ENCODE results near the gene THAP10. TPM values are rescaled to one million over a fixed set of nuclear protein-coding genes. Genes with fewer than 3 reads are reported as not detected.

Gene THAP10
- total RNA-seq, 1 experiment from 2014 or later: 2.6 TPM

DNA sequence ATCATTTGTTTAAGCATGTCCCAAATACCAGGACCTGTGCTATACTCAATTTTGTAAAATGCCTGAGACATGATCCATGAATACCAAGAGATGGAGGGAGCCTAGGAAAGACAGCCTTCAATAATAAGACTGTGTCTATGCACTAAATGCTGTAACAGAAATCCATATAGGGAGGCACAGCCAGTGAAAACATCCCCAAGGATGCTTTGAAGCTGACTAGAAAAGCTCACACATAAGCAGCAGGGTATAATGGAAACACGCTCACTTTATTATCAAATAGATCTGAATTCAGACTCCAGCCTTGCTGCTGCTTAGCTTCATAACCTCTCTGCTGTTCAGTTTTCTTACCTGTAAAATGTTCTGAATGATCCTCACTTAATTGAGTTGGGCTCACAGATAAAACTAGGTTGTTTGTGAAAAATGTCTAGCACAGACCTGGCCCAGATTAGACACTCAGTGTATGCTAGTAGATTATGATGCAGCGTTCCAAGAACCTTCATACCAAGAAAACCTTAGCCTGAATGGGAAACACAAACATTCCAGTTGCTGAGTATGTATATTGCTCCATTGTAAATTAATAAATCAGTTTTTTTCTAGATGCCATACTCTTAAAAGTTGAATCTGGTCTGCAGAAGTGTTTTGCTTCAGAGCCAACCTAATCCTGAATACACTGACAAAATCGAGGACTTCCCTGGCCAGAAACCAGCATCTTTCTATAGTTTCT, 34.5 kb downstream of the THAP10 start (continued):
- TF ChIP-seq ZNF138 (CRISPR knock-in tag; conservative IDR thresholded peaks at IDR 0.05): no peak
- TF ChIP-seq HMGA2 (CRISPR knock-in tag; IDR thresholded peaks at IDR 0.05): no peak
- TF ChIP-seq, protein P1, sequence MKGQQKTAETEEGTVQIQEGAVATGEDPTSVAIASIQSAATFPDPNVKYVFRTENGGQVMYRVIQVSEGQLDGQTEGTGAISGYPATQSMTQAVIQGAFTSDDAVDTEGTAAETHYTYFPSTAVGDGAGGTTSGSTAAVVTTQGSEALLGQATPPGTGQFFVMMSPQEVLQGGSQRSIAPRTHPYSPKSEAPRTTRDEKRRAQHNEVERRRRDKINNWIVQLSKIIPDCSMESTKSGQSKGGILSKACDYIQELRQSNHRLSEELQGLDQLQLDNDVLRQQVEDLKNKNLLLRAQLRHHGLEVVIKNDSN (CRISPR knock-in tag; IDR thresholded peaks at IDR 0.05): no peak
- TF ChIP-seq PRRX2 (CRISPR knock-in tag; IDR thresholded peaks at IDR 0.05): no peak

DNA sequence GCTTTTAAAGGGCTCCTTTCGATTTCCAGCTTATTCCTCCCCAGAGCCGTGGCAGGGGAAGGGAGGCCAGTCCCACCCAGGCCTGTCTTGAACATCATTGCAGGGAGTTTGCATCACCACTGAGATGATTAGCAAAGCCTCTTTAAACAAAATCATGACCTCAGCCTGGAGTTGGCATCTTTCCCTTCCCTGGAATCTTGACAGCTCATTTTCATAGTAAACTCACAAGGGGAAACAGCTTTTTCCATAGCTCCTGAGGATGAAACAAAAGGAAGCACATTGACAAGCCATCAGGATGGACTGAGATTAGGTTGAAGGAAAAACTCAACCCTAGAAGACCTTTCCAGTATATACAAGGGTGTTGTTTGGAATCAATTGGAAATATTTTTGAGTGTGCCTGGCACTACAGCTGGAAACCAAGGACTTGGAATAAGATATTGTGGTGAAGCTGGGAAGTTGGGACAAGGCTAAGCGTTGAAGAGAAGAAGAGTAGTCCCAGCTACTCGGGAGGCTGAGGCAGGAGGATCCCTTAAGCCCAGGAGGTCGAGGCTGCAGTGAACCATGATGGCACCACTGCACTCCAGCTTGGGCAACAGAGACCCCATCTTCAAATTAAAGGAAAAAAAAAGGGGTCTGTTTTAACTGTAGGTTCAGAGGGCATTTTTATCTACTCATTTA, 35.2 kb downstream of the THAP10 start:
- Mint-ChIP-seq H3K9me3 (0 out of 2 replicates have a peak, but pooled peaks cover 5% of the 10 kb centered on the region), H3K4me3 (no peak overlapping the region), H3K4me1 (peaks cover 8% of the 10 kb centered on the region), H3K27ac (no peak overlapping the region), H3K36me3 (no peaks in the 10 kb centered on the region), H3K27me3 (ENCODE audit: low read depth) (peaks cover 29% of the 10 kb centered on the region)
- TF ChIP-seq GABPB1 (CRISPR knock-in tag; IDR thresholded peaks at IDR 0.05) (peak; percentile 91), ZNF263 (CRISPR knock-in tag; IDR thresholded peaks at IDR 0.05; ENCODE audit: low read depth) (no peak)
- ATAC-seq: no peak
- ChIA-PET POLR2A (no interaction called here), CTCF (interaction anchor here (1.3 kb wide), 1 partner anchor 18 kb away, joined by 4 read pairs; no protein-coding TSS in a partner anchor)
- no peak for DNase-seq (ENCODE audit: low spot score)

DNA sequence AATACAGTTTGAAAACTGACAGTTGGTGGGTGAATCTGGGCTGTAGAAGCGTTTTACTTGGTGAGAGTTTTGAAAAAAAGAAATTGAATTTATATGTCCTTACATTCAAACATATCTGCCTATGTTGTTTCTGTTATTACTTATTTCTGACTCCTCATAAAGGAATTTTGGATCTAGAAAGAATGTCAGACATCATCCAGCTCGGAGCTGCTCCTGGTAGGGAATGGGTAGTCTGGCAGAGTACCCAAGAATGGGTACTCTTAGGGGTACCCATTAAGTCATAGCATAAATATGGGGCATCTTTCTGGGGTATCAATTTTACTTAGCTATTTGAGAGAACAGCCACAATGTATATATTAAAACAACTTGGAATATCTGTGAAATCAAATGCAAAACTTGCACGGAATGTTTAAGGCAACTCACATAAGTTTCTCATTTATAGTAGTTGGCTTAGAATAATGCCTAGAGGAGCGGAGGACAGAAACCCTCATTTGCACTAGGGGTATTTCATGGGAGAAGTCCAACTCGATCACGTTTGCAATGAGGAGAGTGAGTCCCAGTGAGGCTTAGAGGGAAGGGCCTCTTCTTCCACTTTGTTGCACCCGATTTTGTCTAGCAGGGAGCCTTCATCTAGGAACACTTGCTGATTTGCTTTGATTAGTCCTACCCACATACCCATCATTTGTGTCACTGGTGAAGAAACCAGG, 35.9 kb downstream of the THAP10 start:
- Mint-ChIP-seq H3K9me3 (0 out of 2 replicates have a peak, but pooled peaks cover 5% of the 10 kb centered on the region), H3K4me3 (no peak overlapping the region), H3K4me1 (peaks cover 8% of the 10 kb centered on the region), H3K27ac (no peak overlapping the region), H3K36me3 (0 out of 2 replicates have a peak, but pooled peaks cover 3% of the 10 kb centered on the region), H3K27me3 (ENCODE audit: low read depth) (peaks cover 29% of the 10 kb centered on the region)
- CTCF ChIA-PET: interaction anchor here (1.3 kb wide), 1 partner anchor 18 kb away, joined by 4 read pairs; no protein-coding TSS in a partner anchor
- TF ChIP-seq JUN (CRISPR knock-in tag; IDR thresholded peaks at IDR 0.05): no peak
- TF ChIP-seq, protein P2, sequence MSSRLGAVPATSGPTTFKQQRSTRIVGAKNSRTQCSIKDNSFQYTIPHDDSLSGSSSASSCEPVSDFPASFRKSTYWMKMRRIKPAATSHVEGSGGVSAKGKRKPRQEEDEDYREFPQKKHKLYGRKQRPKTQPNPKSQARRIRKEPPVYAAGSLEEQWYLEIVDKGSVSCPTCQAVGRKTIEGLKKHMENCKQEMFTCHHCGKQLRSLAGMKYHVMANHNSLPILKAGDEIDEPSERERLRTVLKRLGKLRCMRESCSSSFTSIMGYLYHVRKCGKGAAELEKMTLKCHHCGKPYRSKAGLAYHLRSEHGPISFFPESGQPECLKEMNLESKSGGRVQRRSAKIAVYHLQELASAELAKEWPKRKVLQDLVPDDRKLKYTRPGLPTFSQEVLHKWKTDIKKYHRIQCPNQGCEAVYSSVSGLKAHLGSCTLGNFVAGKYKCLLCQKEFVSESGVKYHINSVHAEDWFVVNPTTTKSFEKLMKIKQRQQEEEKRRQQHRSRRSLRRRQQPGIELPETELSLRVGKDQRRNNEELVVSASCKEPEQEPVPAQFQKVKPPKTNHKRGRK (CRISPR knock-in tag; IDR thresholded peaks at IDR 0.05; ENCODE audit: borderline replicate concordance): no peak
- TF ChIP-seq, protein P3, sequence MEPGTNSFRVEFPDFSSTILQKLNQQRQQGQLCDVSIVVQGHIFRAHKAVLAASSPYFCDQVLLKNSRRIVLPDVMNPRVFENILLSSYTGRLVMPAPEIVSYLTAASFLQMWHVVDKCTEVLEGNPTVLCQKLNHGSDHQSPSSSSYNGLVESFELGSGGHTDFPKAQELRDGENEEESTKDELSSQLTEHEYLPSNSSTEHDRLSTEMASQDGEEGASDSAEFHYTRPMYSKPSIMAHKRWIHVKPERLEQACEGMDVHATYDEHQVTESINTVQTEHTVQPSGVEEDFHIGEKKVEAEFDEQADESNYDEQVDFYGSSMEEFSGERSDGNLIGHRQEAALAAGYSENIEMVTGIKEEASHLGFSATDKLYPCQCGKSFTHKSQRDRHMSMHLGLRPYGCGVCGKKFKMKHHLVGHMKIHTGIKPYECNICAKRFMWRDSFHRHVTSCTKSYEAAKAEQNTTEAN (CRISPR knock-in tag; IDR thresholded peaks at IDR 0.05): no peak
- TF ChIP-seq ZNF263 (CRISPR knock-in tag; IDR thresholded peaks at IDR 0.05; ENCODE audit: low read depth): no peak
- TF ChIP-seq, protein P4, sequence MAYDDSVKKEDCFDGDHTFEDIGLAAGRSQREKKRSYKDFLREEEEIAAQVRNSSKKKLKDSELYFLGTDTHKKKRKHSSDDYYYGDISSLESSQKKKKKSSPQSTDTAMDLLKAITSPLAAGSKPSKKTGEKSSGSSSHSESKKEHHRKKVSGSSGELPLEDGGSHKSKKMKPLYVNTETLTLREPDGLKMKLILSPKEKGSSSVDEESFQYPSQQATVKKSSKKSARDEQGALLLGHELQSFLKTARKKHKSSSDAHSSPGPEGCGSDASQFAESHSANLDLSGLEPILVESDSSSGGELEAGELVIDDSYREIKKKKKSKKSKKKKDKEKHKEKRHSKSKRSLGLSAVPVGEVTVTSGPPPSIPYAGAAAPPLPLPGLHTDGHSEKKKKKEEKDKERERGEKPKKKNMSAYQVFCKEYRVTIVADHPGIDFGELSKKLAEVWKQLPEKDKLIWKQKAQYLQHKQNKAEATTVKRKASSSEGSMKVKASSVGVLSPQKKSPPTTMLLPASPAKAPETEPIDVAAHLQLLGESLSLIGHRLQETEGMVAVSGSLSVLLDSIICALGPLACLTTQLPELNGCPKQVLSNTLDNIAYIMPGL (CRISPR knock-in tag; IDR thresholded peaks at IDR 0.05): no peak
- TF ChIP-seq, protein P5, sequence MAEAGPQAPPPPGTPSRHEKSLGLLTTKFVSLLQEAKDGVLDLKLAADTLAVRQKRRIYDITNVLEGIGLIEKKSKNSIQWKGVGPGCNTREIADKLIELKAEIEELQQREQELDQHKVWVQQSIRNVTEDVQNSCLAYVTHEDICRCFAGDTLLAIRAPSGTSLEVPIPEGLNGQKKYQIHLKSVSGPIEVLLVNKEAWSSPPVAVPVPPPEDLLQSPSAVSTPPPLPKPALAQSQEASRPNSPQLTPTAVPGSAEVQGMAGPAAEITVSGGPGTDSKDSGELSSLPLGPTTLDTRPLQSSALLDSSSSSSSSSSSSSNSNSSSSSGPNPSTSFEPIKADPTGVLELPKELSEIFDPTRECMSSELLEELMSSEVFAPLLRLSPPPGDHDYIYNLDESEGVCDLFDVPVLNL (CRISPR knock-in tag; IDR thresholded peaks at IDR 0.05; ENCODE audit: borderline replicate concordance, low read depth): no peak
- TF ChIP-seq, protein P6, sequence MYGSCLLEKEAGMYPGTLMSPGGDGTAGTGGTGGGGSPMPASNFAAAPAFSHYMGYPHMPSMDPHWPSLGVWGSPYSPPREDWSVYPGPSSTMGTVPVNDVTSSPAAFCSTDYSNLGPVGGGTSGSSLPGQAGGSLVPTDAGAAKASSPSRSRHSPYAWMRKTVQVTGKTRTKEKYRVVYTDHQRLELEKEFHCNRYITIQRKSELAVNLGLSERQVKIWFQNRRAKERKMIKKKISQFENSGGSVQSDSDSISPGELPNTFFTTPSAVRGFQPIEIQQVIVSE (CRISPR knock-in tag; IDR thresholded peaks at IDR 0.05; ENCODE audit: borderline replicate concordance): no peak
- TF ChIP-seq, protein P7, sequence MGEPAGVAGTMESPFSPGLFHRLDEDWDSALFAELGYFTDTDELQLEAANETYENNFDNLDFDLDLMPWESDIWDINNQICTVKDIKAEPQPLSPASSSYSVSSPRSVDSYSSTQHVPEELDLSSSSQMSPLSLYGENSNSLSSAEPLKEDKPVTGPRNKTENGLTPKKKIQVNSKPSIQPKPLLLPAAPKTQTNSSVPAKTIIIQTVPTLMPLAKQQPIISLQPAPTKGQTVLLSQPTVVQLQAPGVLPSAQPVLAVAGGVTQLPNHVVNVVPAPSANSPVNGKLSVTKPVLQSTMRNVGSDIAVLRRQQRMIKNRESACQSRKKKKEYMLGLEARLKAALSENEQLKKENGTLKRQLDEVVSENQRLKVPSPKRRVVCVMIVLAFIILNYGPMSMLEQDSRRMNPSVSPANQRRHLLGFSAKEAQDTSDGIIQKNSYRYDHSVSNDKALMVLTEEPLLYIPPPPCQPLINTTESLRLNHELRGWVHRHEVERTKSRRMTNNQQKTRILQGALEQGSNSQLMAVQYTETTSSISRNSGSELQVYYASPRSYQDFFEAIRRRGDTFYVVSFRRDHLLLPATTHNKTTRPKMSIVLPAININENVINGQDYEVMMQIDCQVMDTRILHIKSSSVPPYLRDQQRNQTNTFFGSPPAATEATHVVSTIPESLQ (CRISPR knock-in tag; IDR thresholded peaks at IDR 0.05): no peak
- POLR2A ChIA-PET: no interaction called here
- ATAC-seq (no peak), DNase-seq (ENCODE audit: low spot score) (no peak)

Data from WTC11 (cell line).